HEK293 (cell line): ENCODE data around the gene BRAT1.

Experiments
- CTCF ChIA-PET: fragments of 350-600 bp; formaldehyde crosslinking; extraction: SDS; loops from one replicate; lab custom pipeline; 2021; ENCODE audit warnings: antibody characterized with exemption; lab: Yijun Ruan, JAX
- POLR2A ChIA-PET: fragments of 300-600 bp; formaldehyde crosslinking; extraction: SDS; loops from one replicate; lab custom pipeline; 2020; ENCODE audit warnings: antibody characterized with exemption, inconsistent platforms; lab: Yijun Ruan, JAX
- H3K27ac ChIP-seq: fragments of 200-500 bp; sonication (Bioruptor generic); 2 replicates; pipeline ENCODE4 v1.5.1; 2014; ENCODE audit warnings: low read depth, low read length, control low read depth, inconsistent platforms; ENCODE audit errors: extremely low read depth
- H3K36me3 ChIP-seq, 2 experiments: fragments of 200-500 bp in 1 of 2; sonication (Bioruptor generic) in 1 of 2; 1 replicate in 1 of 2; 2 replicates in 1 of 2; pipeline ENCODE4 v1.5.1; 2014 to 2017; ENCODE audit warnings: inconsistent platforms in 2 of 2, low read length in 2 of 2; ENCODE audit not compliant: control insufficient read depth in 2 of 2, insufficient read depth in 1 of 2
- H3K4me1 ChIP-seq: fragments of 200-500 bp; sonication (Bioruptor generic); 2 replicates; pipeline ENCODE4 v1.5.1; 2014; ENCODE audit warnings: mild to moderate bottlenecking, low read length, inconsistent platforms; ENCODE audit not compliant: control insufficient read depth, insufficient read depth
- H3K4me3 ChIP-seq: 2 replicates; pipeline ENCODE4 v1.5.1; 2011; ENCODE audit warnings: low read depth, mild to moderate bottlenecking, control low read depth, low read length, moderate library complexity
- H3K9me3 ChIP-seq: fragments of 200-500 bp; sonication (Bioruptor generic); 2 replicates; pipeline ENCODE4 v1.5.1; 2014; ENCODE audit warnings: low read depth, low read length, inconsistent platforms; ENCODE audit not compliant: control insufficient read depth, insufficient read depth
- FEZF1 ChIP-seq: fragments of 450-650 bp; formaldehyde crosslinking; IDR thresholded peaks from 2 replicates; pipeline ENCODE4 v1.5.1; 2016; ENCODE audit warnings: missing biosample characterization, missing genetic modification characterization
- HOXC10 ChIP-seq: sonication (generic); formaldehyde crosslinking; IDR thresholded peaks from 2 replicates; pipeline ENCODE4 v1.8.1; 2023; ENCODE audit warnings: mild to moderate bottlenecking, missing genetic modification reagents
- KLF7 ChIP-seq: fragments of 450-650 bp; formaldehyde crosslinking; IDR thresholded peaks from 2 replicates; pipeline ENCODE4 v1.5.1; 2016; ENCODE audit warnings: missing biosample characterization, missing genetic modification characterization, borderline replicate concordance
- SALL2 ChIP-seq: fragments of 450-650 bp; formaldehyde crosslinking; IDR thresholded peaks from 2 replicates; pipeline ENCODE4 v1.5.0; 2017; ENCODE audit warnings: missing biosample characterization, mild to moderate bottlenecking, missing genetic modification characterization, borderline replicate concordance
- SP2 ChIP-seq: fragments of 450-650 bp; formaldehyde crosslinking; IDR thresholded peaks from 2 replicates; pipeline ENCODE4 v1.5.1; 2016; ENCODE audit warnings: missing biosample characterization, missing genetic modification characterization
- WT1 ChIP-seq: fragments of 450-650 bp; formaldehyde crosslinking; IDR thresholded peaks from 2 replicates; pipeline ENCODE4 v1.5.1; 2016; ENCODE audit warnings: missing biosample characterization, missing genetic modification characterization
- ZBTB20 ChIP-seq: fragments of 450-650 bp; formaldehyde crosslinking; IDR thresholded peaks from 2 replicates; pipeline ENCODE4 v1.5.1; 2016; ENCODE audit warnings: missing biosample characterization, missing genetic modification characterization
- ZFHX2 ChIP-seq: fragments of 450-650 bp; formaldehyde crosslinking; conservative IDR thresholded peaks from 2 replicates; pipeline ENCODE4 v1.5.1; 2016; ENCODE audit warnings: missing biosample characterization, missing genetic modification characterization
- ZIC2 ChIP-seq: fragments of 450-650 bp; formaldehyde crosslinking; IDR thresholded peaks from 2 replicates; pipeline ENCODE4 v1.5.1; 2016; ENCODE audit warnings: missing biosample characterization, missing genetic modification characterization
- ZNF155 ChIP-seq: fragments of 450-650 bp; formaldehyde crosslinking; IDR thresholded peaks from 2 replicates; pipeline ENCODE4 v1.5.1; 2016; ENCODE audit warnings: missing biosample characterization, missing genetic modification characterization
- ZNF157 ChIP-seq: fragments of 450-650 bp; formaldehyde crosslinking; IDR thresholded peaks from 2 replicates; pipeline ENCODE4 v1.5.1; 2016; ENCODE audit warnings: missing biosample characterization, missing genetic modification characterization
- ZNF24 ChIP-seq: fragments of 450-650 bp; formaldehyde crosslinking; IDR thresholded peaks from 2 replicates; pipeline ENCODE4 v1.5.1; 2016; ENCODE audit warnings: missing biosample characterization, missing genetic modification characterization
- ZNF366 ChIP-seq: fragments of 450-650 bp; formaldehyde crosslinking; conservative IDR thresholded peaks from 2 replicates; pipeline ENCODE4 v1.5.1; 2016; ENCODE audit warnings: missing biosample characterization, missing genetic modification characterization
- ZNF391 ChIP-seq: fragments of 450-650 bp; formaldehyde crosslinking; IDR thresholded peaks from 2 replicates; pipeline ENCODE4 v1.5.1; 2016; ENCODE audit warnings: low read depth, missing biosample characterization, missing genetic modification characterization, borderline replicate concordance
- ZNF404 ChIP-seq: fragments of 450-650 bp; formaldehyde crosslinking; IDR thresholded peaks from 2 replicates; pipeline ENCODE4 v1.5.1; 2017; ENCODE audit warnings: missing biosample characterization, missing genetic modification characterization
- ZNF501 ChIP-seq: fragments of 450-650 bp; formaldehyde crosslinking; IDR thresholded peaks from 2 replicates; pipeline ENCODE4 v1.5.1; 2016; ENCODE audit warnings: missing biosample characterization, missing genetic modification characterization
- ZNF514 ChIP-seq: fragments of 450-650 bp; formaldehyde crosslinking; IDR thresholded peaks from 2 replicates; pipeline ENCODE4 v1.5.1; 2016; ENCODE audit warnings: missing biosample characterization, missing genetic modification characterization
- ZNF530 ChIP-seq: fragments of 450-650 bp; formaldehyde crosslinking; IDR thresholded peaks from 2 replicates; pipeline ENCODE4 v1.5.1; 2016; ENCODE audit warnings: low read depth, missing biosample characterization, missing genetic modification characterization
- ZNF621 ChIP-seq: fragments of 450-650 bp; formaldehyde crosslinking; IDR thresholded peaks from 2 replicates; pipeline ENCODE4 v1.5.1; 2017; ENCODE audit warnings: missing biosample characterization, missing genetic modification characterization
- ZNF629 ChIP-seq: fragments of 450-650 bp; formaldehyde crosslinking; IDR thresholded peaks from 2 replicates; pipeline ENCODE4 v1.5.1; 2017; ENCODE audit warnings: missing biosample characterization, missing genetic modification characterization
- ZNF654 ChIP-seq: fragments of 450-650 bp; formaldehyde crosslinking; IDR thresholded peaks from 2 replicates; pipeline ENCODE4 v1.5.1; 2016; ENCODE audit warnings: low read depth, missing biosample characterization, missing genetic modification characterization
- ZNF658 ChIP-seq: fragments of 450-650 bp; formaldehyde crosslinking; IDR thresholded peaks from 2 replicates; pipeline ENCODE4; 2016; ENCODE audit warnings: missing biosample characterization, missing genetic modification characterization
- ZNF664 ChIP-seq: fragments of 450-650 bp; formaldehyde crosslinking; IDR thresholded peaks from 2 replicates; pipeline ENCODE4 v1.5.1; 2016; ENCODE audit warnings: missing biosample characterization, missing genetic modification characterization
- ZNF670 ChIP-seq: fragments of 450-650 bp; formaldehyde crosslinking; IDR thresholded peaks from 2 replicates; pipeline ENCODE4 v1.5.1; 2016; ENCODE audit warnings: missing biosample characterization, missing genetic modification characterization, low read depth
- ZNF747 ChIP-seq: fragments of 450-650 bp; formaldehyde crosslinking; IDR thresholded peaks from 2 replicates; pipeline ENCODE4 v1.5.1; 2016; ENCODE audit warnings: missing biosample characterization, missing genetic modification characterization
- ZNF792 ChIP-seq: fragments of 450-650 bp; formaldehyde crosslinking; IDR thresholded peaks from 2 replicates; pipeline ENCODE4 v1.5.1; 2016; ENCODE audit warnings: missing biosample characterization, missing genetic modification characterization
- ZSCAN16 ChIP-seq: fragments of 450-650 bp; formaldehyde crosslinking; IDR thresholded peaks from 2 replicates; pipeline ENCODE4 v1.5.1; 2016; ENCODE audit warnings: missing biosample characterization, missing genetic modification characterization
- TF ChIP-seq, protein P1 (sequence below): fragments of 450-650 bp; formaldehyde crosslinking; IDR thresholded peaks from 2 replicates; pipeline ENCODE4 v1.5.1; 2016; ENCODE audit warnings: missing biosample characterization, missing genetic modification characterization
- TF ChIP-seq, protein P2 (sequence below): fragments of 450-650 bp; formaldehyde crosslinking; IDR thresholded peaks from 2 replicates; pipeline ENCODE4 v1.5.1; 2016; ENCODE audit warnings: missing biosample characterization, missing genetic modification characterization
- TF ChIP-seq, protein P3 (sequence below): fragments of 450-650 bp; formaldehyde crosslinking; IDR thresholded peaks from 2 replicates; pipeline ENCODE4 v1.5.1; 2016; ENCODE audit warnings: missing biosample characterization, missing genetic modification characterization
- TF ChIP-seq, protein P4 (sequence below): fragments of 450-650 bp; formaldehyde crosslinking; IDR thresholded peaks from 2 replicates; pipeline ENCODE4 v1.5.1; 2016; ENCODE audit warnings: missing biosample characterization, missing genetic modification characterization

Gene BRAT1

DNA sequence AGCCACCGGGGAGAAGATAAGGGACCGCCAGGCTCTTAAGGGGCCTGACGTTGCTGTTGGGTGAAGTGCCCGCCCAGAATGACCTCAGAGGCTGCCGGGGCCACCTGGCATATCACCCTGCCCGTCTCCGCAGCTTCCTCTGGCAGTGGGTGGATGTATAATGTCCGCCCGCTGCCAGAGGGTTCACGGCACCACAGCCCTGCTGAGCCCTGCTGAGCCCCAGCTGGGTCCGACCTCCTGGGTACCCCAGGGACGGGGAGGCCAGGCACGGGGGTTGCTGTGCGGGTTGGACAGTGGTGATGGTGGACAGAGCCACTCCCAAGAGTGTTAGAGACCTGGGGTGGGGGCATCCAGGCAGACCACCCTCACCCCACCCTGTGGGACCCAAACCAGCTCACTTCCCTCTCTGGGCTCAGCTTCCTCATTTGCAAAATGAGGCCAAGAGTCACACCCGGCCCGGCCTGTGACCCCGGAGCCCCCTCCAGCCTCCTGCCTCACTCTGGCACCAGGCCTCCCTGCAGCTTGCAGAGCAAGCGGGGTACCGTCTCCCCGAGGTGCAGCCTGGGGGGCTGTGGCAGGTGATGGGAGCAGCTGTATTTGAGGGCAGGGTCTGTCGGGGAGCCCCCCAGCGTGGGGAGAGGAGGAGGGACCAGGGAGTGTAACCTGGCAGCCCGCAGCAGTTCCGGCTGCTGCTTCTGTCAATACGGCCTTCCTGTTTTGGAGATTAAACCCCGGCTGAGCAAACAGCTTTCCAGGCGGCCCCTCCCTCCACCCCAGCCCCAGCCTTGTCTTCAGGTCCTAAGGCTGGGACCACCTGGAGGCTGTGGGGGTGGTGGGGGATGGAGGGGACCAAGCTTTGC lies 44.2 kb downstream of the BRAT1 start:
- no peak overlapping the region for H3K27ac ChIP-seq
- POLR2A ChIA-PET = no interaction called here
- no peaks in the 10 kb centered on the region; the same call in 1 of the 2 replicates for H3K4me1 ChIP-seq
- CTCF ChIA-PET = no interaction called here
- H3K36me3 ChIP-seq = no peaks in the 10 kb centered on the region
- no peak for TF ChIP-seq WT1 (tag by site-specific recombination)
- TF ChIP-seq ZBTB20 (tag by site-specific recombination) = no peak
- TF ChIP-seq, protein P1, sequence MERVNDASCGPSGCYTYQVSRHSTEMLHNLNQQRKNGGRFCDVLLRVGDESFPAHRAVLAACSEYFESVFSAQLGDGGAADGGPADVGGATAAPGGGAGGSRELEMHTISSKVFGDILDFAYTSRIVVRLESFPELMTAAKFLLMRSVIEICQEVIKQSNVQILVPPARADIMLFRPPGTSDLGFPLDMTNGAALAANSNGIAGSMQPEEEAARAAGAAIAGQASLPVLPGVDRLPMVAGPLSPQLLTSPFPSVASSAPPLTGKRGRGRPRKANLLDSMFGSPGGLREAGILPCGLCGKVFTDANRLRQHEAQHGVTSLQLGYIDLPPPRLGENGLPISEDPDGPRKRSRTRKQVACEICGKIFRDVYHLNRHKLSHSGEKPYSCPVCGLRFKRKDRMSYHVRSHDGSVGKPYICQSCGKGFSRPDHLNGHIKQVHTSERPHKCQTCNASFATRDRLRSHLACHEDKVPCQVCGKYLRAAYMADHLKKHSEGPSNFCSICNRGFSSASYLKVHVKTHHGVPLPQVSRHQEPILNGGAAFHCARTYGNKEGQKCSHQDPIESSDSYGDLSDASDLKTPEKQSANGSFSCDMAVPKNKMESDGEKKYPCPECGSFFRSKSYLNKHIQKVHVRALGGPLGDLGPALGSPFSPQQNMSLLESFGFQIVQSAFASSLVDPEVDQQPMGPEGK (tag by site-specific recombination) = no peak
- TF ChIP-seq ZNF24 = no peak
- no peak for TF ChIP-seq ZNF654 (tag by site-specific recombination)
- TF ChIP-seq, protein P2, sequence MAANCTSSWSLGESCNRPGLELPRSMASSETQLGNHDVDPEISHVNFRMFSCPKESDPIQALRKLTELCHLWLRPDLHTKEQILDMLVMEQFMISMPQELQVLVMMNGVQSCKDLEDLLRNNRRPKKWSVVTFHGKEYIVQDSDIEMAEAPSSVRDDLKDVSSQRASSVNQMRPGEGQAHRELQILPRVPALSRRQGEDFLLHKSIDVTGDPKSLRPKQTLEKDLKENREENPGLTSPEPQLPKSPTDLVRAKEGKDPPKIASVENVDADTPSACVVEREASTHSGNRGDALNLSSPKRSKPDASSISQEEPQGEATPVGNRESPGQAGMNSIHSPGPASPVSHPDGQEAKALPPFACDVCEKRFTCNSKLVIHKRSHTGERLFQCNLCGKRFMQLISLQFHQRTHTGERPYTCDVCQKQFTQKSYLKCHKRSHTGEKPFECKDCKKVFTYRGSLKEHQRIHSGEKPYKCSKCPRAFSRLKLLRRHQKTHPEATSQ (tag by site-specific recombination) = no peak
- TF ChIP-seq ZNF530 = no peak
- no peak for TF ChIP-seq SP2
- no peak for TF ChIP-seq ZNF621 (tag by site-specific recombination)
- no peak for TF ChIP-seq ZNF404
- TF ChIP-seq ZNF747 (tag by site-specific recombination) = no peak
- TF ChIP-seq, protein P3, sequence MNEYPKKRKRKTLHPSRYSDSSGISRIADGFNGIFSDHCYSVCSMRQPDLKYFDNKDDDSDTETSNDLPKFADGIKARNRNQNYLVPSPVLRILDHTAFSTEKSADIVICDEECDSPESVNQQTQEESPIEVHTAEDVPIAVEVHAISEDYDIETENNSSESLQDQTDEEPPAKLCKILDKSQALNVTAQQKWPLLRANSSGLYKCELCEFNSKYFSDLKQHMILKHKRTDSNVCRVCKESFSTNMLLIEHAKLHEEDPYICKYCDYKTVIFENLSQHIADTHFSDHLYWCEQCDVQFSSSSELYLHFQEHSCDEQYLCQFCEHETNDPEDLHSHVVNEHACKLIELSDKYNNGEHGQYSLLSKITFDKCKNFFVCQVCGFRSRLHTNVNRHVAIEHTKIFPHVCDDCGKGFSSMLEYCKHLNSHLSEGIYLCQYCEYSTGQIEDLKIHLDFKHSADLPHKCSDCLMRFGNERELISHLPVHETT (tag by site-specific recombination) = no peak
- no peak for TF ChIP-seq ZNF366
- no peak for TF ChIP-seq HOXC10 (CRISPR knock-in tag)
- TF ChIP-seq ZNF792 (tag by site-specific recombination) = no peak
- H3K9me3 ChIP-seq = no peaks in the 10 kb centered on the region
- no peak overlapping the region for H3K4me3 ChIP-seq

DNA sequence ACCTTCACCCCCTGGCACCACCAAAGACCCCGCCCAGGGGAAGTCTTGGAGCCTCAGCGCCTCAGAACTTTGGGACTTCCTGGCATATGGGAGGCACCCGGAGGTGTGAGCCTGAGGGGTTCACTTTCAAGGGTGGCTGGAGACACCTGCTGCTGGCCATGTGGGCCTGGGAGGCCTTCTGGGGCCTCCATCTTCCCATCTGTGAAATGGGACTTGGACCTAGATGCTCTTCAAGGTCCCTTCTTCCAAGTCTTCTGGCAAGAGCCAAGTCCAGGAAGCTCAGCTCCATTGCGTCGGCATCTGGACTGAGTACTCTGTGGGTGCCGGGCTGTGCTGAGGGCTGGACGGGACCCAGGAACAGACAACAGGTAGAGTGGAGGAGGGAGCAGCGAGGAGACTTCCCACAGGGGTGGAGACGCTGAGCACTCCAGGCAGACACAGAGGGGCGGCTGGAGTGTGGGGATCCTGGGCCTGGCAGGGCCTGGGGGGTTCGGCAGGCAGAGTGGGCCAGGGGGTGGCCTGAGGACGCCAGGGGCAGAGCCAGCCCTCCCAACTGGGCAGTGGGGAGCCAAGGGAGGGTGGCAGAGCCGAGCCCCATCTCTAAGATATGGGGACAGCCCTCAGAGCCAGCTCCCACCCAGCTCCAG lies 45.1 kb downstream of the BRAT1 start:
- POLR2A ChIA-PET = no interaction called here
- CTCF ChIA-PET = interaction anchor here (1.1 kb wide), 1 partner anchor 42 kb away, joined by 3 read pairs; no protein-coding TSS in a partner anchor
- Histone ChIP-seq H3K36me3 (no peaks in the 10 kb centered on the region), H3K9me3 (no peaks in the 10 kb centered on the region), H3K4me1 (no peaks in the 10 kb centered on the region; the same call in 1 of the 2 replicates), H3K27ac (no peak overlapping the region), H3K4me3 (no peak overlapping the region)
- TF ChIP-seq ZNF670 (no peak), ZNF155 (tag by site-specific recombination) (no peak), KLF7 (tag by site-specific recombination) (no peak), FEZF1 (tag by site-specific recombination) (no peak), ZNF157 (no peak), ZIC2 (no peak), ZNF514 (tag by site-specific recombination) (no peak), ZNF664 (tag by site-specific recombination) (no peak), ZNF501 (tag by site-specific recombination) (no peak), ZNF629 (tag by site-specific recombination) (no peak), ZFHX2 (tag by site-specific recombination) (no peak), SALL2 (tag by site-specific recombination) (no peak), ZSCAN16 (tag by site-specific recombination) (no peak), ZNF658 (tag by site-specific recombination) (no peak), ZNF391 (tag by site-specific recombination) (no peak)
- TF ChIP-seq, protein P4, sequence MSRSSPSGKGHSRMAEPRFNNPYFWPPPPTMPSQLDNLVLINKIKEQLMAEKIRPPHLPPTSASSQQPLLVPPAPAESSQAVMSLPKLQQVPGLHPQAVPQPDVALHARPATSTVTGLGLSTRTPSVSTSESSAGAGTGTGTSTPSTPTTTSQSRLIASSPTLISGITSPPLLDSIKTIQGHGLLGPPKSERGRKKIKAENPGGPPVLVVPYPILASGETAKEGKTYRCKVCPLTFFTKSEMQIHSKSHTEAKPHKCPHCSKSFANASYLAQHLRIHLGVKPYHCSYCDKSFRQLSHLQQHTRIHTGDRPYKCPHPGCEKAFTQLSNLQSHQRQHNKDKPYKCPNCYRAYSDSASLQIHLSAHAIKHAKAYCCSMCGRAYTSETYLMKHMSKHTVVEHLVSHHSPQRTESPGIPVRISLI (tag by site-specific recombination) = no peak
